ENCODE results near the gene SMIM3.
"Not testable (repeated sequence)": the region's sequence is repeated elsewhere in the genome, so short reads cannot be mapped to it uniquely, and the experiment has no call there.

The SMIM3 gene

DNA sequence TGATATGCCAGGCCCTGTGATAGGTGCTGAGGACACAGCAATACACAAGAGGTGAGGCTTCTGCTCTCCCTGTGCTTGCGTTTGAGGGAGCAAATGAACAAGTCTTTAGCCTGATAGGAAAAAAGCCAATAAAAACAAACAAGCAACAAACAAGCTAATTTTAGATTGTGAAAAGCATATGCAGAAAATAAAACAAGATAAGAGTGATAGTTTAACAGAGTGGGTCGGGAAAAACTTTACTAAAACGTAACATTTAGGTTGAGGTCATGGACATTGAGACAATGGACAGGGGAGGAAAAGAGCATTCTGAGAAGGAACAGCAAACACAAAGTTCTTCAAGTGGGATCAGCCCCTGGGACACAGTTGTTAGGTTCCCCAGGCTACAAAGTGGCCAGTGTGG lies 4.3 kb downstream of the SMIM3 start:
- no peaks in the 10 kb centered on the region for H3K36me3 ChIP-seq (ENCODE audit: control insufficient read depth, insufficient read depth, low read length)
- no peak overlapping the region for H3K9ac ChIP-seq (ENCODE audit: low read depth, low read length)
- 0 out of 2 replicates have a peak, but pooled peaks cover 5% of the 10 kb centered on the region for H3K9me3 ChIP-seq (ENCODE audit: control insufficient read depth, insufficient read depth, low read length)
- peaks cover 14% of the 10 kb centered on the region for H3K27me3 ChIP-seq (ENCODE audit: control insufficient read depth, insufficient read depth, low read length)
- no peak overlapping the region for H3K4me3 ChIP-seq (ENCODE audit: low read depth, low read length)
- H3K27ac ChIP-seq (ENCODE audit: low read depth, low read length) = no peak overlapping the region
- peaks cover 22% of the 10 kb centered on the region for H3K4me1 ChIP-seq (ENCODE audit: control insufficient read depth, insufficient read depth, low read length)

GRCh38 chr5:150783422-150783928 lies 4.9 kb downstream of the SMIM3 start:
- H3K27ac ChIP-seq (ENCODE audit: low read depth, low read length) = no peak overlapping the region
- no peaks in the 10 kb centered on the region for H3K36me3 ChIP-seq (ENCODE audit: control insufficient read depth, insufficient read depth, low read length)
- H3K4me3 ChIP-seq (ENCODE audit: low read depth, low read length) = no peak overlapping the region
- peaks cover 10% of the 10 kb centered on the region for H3K27me3 ChIP-seq (ENCODE audit: control insufficient read depth, insufficient read depth, low read length)
- H3K9me3 ChIP-seq (ENCODE audit: control insufficient read depth, insufficient read depth, low read length) = 0 out of 2 replicates have a peak, but pooled peaks cover 5% of the 10 kb centered on the region
- peaks cover 17% of the 10 kb centered on the region for H3K4me1 ChIP-seq (ENCODE audit: control insufficient read depth, insufficient read depth, low read length)
- no peak overlapping the region for H3K9ac ChIP-seq (ENCODE audit: low read depth, low read length)

- Histone ChIP-seq H3K36me3 (ENCODE audit: control insufficient read depth, insufficient read depth, low read length) (no peaks in the 10 kb centered on the region), H3K9ac (ENCODE audit: low read depth, low read length) (no peak overlapping the region), H3K4me3 (ENCODE audit: low read depth, low read length) (no peak overlapping the region), H3K4me1 (ENCODE audit: control insufficient read depth, insufficient read depth, low read length) (peaks cover 28% of the 10 kb centered on the region), H3K27ac (ENCODE audit: low read depth, low read length) (no peak overlapping the region), H3K27me3 (ENCODE audit: control insufficient read depth, insufficient read depth, low read length) (no peaks in the 10 kb centered on the region), H3K9me3 (ENCODE audit: control insufficient read depth, insufficient read depth, low read length) (0 out of 2 replicates have a peak, but pooled peaks cover 5% of the 10 kb centered on the region)
These were observed 7.4 kb downstream of the SMIM3 start for GRCh38 chr5:150785950-150786349.

DNA sequence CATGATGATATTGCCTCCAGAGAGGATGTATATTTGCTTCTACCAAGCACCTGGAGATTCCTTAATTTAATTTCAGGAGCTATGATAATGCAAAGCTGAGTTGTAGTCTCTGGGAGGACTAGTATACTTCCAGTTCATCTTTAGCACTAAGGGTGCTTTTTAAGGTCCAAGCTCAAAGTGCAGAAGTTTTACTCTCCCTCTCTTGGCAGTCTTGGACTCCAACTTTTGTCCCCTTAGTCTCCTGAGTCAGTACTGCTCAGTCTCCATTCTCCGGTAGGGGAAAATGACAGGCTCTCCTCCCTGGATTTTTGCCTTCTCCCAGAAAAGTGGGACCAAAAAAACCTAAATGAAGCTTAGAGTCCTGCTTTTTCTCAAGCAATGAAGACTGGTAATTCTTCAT lies 8.3 kb downstream of the SMIM3 start:
- H3K27ac ChIP-seq (ENCODE audit: low read depth, low read length) = no peak overlapping the region
- H3K9ac ChIP-seq (ENCODE audit: low read depth, low read length) = no peak overlapping the region
- no peak overlapping the region for H3K4me3 ChIP-seq (ENCODE audit: low read depth, low read length)
- 0 out of 2 replicates have a peak, but pooled peaks cover 5% of the 10 kb centered on the region for H3K9me3 ChIP-seq (ENCODE audit: control insufficient read depth, insufficient read depth, low read length)
- H3K4me1 ChIP-seq (ENCODE audit: control insufficient read depth, insufficient read depth, low read length) = peaks cover 28% of the 10 kb centered on the region
- H3K27me3 ChIP-seq (ENCODE audit: control insufficient read depth, insufficient read depth, low read length) = no peaks in the 10 kb centered on the region
- no peaks in the 10 kb centered on the region for H3K36me3 ChIP-seq (ENCODE audit: control insufficient read depth, insufficient read depth, low read length)

DNA sequence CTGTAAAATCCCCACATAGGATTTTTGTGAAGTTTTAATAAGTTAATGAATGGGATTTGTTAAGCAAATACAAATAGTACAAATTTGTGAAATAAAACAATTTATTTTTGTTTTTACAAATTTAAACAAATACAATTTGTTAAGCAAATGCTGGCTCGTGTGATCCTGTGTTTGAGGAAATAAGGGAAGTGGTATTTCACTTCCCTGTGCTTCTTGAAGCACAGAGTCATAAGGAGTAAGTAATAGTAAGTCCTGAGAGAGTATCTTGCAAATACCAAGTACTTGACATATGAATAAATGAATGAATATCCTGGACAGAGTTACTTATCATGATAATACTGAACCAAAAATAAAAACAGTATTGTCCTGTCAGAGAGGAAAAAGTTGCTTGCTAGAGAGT lies 9.1 kb downstream of the SMIM3 start:
- H3K9ac ChIP-seq (ENCODE audit: low read depth, low read length) = no peak overlapping the region
- no peaks in the 10 kb centered on the region for H3K27me3 ChIP-seq (ENCODE audit: control insufficient read depth, insufficient read depth, low read length)
- no peak overlapping the region for H3K4me3 ChIP-seq (ENCODE audit: low read depth, low read length)
- H3K9me3 ChIP-seq (ENCODE audit: control insufficient read depth, insufficient read depth, low read length) = 0 out of 2 replicates have a peak, but pooled peaks cover 5% of the 10 kb centered on the region
- no peaks in the 10 kb centered on the region for H3K36me3 ChIP-seq (ENCODE audit: control insufficient read depth, insufficient read depth, low read length)
- no peak overlapping the region for H3K27ac ChIP-seq (ENCODE audit: low read depth, low read length)
- peaks cover 28% of the 10 kb centered on the region for H3K4me1 ChIP-seq (ENCODE audit: control insufficient read depth, insufficient read depth, low read length)

- Histone ChIP-seq H3K4me3 (ENCODE audit: low read depth, low read length) (no peak overlapping the region), H3K9me3 (ENCODE audit: control insufficient read depth, insufficient read depth, low read length) (0 out of 2 replicates have a peak, but pooled peaks cover 5% of the 10 kb centered on the region), H3K27ac (ENCODE audit: low read depth, low read length) (no peak overlapping the region), H3K36me3 (ENCODE audit: control insufficient read depth, insufficient read depth, low read length) (no peaks in the 10 kb centered on the region), H3K9ac (ENCODE audit: low read depth, low read length) (no peak overlapping the region), H3K27me3 (ENCODE audit: control insufficient read depth, insufficient read depth, low read length) (no peaks in the 10 kb centered on the region), H3K4me1 (ENCODE audit: control insufficient read depth, insufficient read depth, low read length) (peaks cover 20% of the 10 kb centered on the region)
These were observed 10.4 kb downstream of the SMIM3 start for GRCh38 chr5:150788977-150789376.

- Histone ChIP-seq H3K9ac (ENCODE audit: low read depth, low read length) (no peak overlapping the region), H3K9me3 (ENCODE audit: control insufficient read depth, insufficient read depth, low read length) (0 out of 2 replicates have a peak, but pooled peaks cover 5% of the 10 kb centered on the region), H3K27me3 (ENCODE audit: control insufficient read depth, insufficient read depth, low read length) (no peaks in the 10 kb centered on the region), H3K36me3 (ENCODE audit: control insufficient read depth, insufficient read depth, low read length) (no peaks in the 10 kb centered on the region), H3K4me3 (ENCODE audit: low read depth, low read length) (no peak overlapping the region), H3K4me1 (ENCODE audit: control insufficient read depth, insufficient read depth, low read length) (peaks cover 18% of the 10 kb centered on the region), H3K27ac (ENCODE audit: low read depth, low read length) (no peak overlapping the region)
These were observed 10.9 kb downstream of the SMIM3 start for GRCh38 chr5:150789450-150789849.

- Histone ChIP-seq H3K4me1 (ENCODE audit: control insufficient read depth, insufficient read depth, low read length) (peaks cover 18% of the 10 kb centered on the region), H3K4me3 (ENCODE audit: low read depth, low read length) (no peak overlapping the region), H3K27me3 (ENCODE audit: control insufficient read depth, insufficient read depth, low read length) (no peaks in the 10 kb centered on the region), H3K9ac (ENCODE audit: low read depth, low read length) (no peak overlapping the region), H3K27ac (ENCODE audit: low read depth, low read length) (peak overlapping the region; percentile 86), H3K9me3 (ENCODE audit: control insufficient read depth, insufficient read depth, low read length) (0 out of 2 replicates have a peak, but pooled peaks cover 5% of the 10 kb centered on the region), H3K36me3 (ENCODE audit: control insufficient read depth, insufficient read depth, low read length) (no peaks in the 10 kb centered on the region)
These were observed 11.5 kb downstream of the SMIM3 start for GRCh38 chr5:150789943-150790611.

DNA sequence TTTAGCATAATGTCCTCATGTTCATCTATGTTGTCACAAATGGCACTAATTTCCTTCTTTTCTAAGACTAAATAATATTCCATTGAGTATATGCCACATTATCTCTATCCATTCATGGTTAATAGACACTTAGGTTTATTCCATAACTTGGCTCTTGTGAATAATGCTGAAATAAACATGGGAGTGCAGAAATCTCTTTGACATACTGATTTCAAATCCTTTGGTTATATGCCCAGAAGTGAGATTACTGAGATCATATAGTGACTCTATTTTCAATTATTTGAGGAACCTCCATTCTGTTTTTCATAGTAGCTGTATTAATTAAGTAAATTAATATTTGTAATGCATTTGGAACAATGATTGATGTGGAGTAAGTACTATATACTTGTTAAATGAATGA lies 13.0 kb downstream of the SMIM3 start:
- Histone ChIP-seq H3K4me1 (ENCODE audit: control insufficient read depth, insufficient read depth, low read length) (peaks cover 18% of the 10 kb centered on the region), H3K27ac (ENCODE audit: low read depth, low read length) (no peak overlapping the region), H3K9me3 (ENCODE audit: control insufficient read depth, insufficient read depth, low read length) (no peaks in the 10 kb centered on the region), H3K36me3 (ENCODE audit: control insufficient read depth, insufficient read depth, low read length) (no peaks in the 10 kb centered on the region), H3K27me3 (ENCODE audit: control insufficient read depth, insufficient read depth, low read length) (no peaks in the 10 kb centered on the region), H3K9ac (ENCODE audit: low read depth, low read length) (no peak overlapping the region), H3K4me3 (ENCODE audit: low read depth, low read length) (no peak overlapping the region)

DNA sequence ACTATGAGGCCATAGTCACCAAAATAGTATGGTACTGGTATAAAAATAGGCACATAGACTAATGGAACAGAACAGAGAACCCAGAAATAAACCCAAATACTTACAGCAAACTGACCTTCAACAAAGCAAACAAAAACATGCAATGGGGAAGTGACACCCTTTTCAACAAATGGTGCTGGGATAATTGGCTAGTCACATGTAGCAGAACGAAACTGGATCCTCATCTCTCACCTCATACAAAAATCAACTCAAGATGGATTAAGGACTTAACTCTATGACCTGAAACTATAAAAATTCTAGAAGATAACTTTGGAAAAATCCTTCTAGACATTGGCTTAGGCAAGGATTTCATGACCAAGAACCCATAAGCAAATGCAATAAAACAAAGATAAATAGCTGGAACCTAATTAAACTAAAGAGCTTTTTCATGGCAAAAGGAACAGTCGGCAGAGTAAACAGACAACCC lies 14.9 kb downstream of the SMIM3 start:
- not testable (repeated sequence) for H3K9me3 ChIP-seq (ENCODE audit: control insufficient read depth, insufficient read depth, low read length); H3K4me3 ChIP-seq (ENCODE audit: low read depth, low read length); H3K36me3 ChIP-seq (ENCODE audit: control insufficient read depth, insufficient read depth, low read length); H3K9ac ChIP-seq (ENCODE audit: low read depth, low read length); H3K27me3 ChIP-seq (ENCODE audit: control insufficient read depth, insufficient read depth, low read length); H3K27ac ChIP-seq (ENCODE audit: low read depth, low read length)
- peaks cover 15% of the 10 kb centered on the region for H3K4me1 ChIP-seq (ENCODE audit: control insufficient read depth, insufficient read depth, low read length)

- Histone ChIP-seq H3K27ac (ENCODE audit: low read depth, low read length) (no peak overlapping the region), H3K36me3 (ENCODE audit: control insufficient read depth, insufficient read depth, low read length) (no peaks in the 10 kb centered on the region), H3K9ac (ENCODE audit: low read depth, low read length) (no peak overlapping the region), H3K9me3 (ENCODE audit: control insufficient read depth, insufficient read depth, low read length) (no peaks in the 10 kb centered on the region), H3K27me3 (ENCODE audit: control insufficient read depth, insufficient read depth, low read length) (no peaks in the 10 kb centered on the region), H3K4me3 (ENCODE audit: low read depth, low read length) (no peak overlapping the region), H3K4me1 (ENCODE audit: control insufficient read depth, insufficient read depth, low read length) (peaks cover 7% of the 10 kb centered on the region)
These were observed 16.4 kb downstream of the SMIM3 start for GRCh38 chr5:150794927-150795326.

Data from HUES48 (cell line).